Pancreas (tissue), 10 donors: Measurements from ENCODE around the gene MEOX2. TPM values are rescaled to one million over a fixed set of nuclear protein-coding genes. Genes with fewer than 3 reads are reported as not detected.

Experiments used
- ATAC-seq, 4 donors: fragments of 200-7000 bp; cut with Tn5 transposase; one replicate each; pipeline versions ENCODE4 v1.8.0 to v1.9.1; 2020; ENCODE audit warnings: mild to moderate bottlenecking in 4 of 4, moderate library complexity in 4 of 4
- DNase-seq, 6 donors: peaks; one replicate each; pipeline ENCODE4 v3.0.0-alpha.2; 2020
- FAIRE-seq: peaks from 2 replicates; lab custom pipeline; 2012; peaks lifted over from hg19 to GRCh38; lab: Jason Lieb, UNC
- H3K27ac ChIP-seq, 4 donors: fragments of 200-600 bp; sonication (generic); 1 replicate in 3 of 4; 2 replicates in 1 of 4; pipeline versions ENCODE4 v1.5.0 to v1.8.0; 2020
- H3K27me3 ChIP-seq, 4 donors: fragments of 200-600 bp; one replicate each; pipeline ENCODE4 v1.8.0; 2021
- H3K36me3 ChIP-seq, 3 donors: fragments of 200-600 bp; sonication (generic) in 1 of 3; one replicate each; pipeline versions ENCODE4 v1.5.0 to v1.8.0; 2020 to 2021
- H3K4me1 ChIP-seq, 3 donors: fragments of 200-600 bp; one replicate each; pipeline ENCODE4 v1.8.0; 2021
- H3K4me3 ChIP-seq, 4 donors: fragments of 200-600 bp; sonication (generic) in 2 of 4; one replicate each; pipeline versions ENCODE4 v1.5.0 to v1.8.0; 2020 to 2021
- H3K9me3 ChIP-seq, 4 donors: fragments of 200-600 bp; one replicate each; pipeline ENCODE4 v1.8.0; 2021
- CTCF ChIP-seq, 4 donors: fragments of 200-600 bp; sonication (generic) in 3 of 4; IDR thresholded peaks; one replicate each; pipeline versions ENCODE4 v1.5.0 to v1.8.0; 2021; ENCODE audit warnings: antibody characterized with exemption in 4 of 4
- WGBS, 2 donors: extraction: QIAGEN DNeasy Blood & Tissue Kit; methylation state at CpG; one replicate each; pipeline ENCODE4 v1.1.7; 2013; 5-methylcytosine and 5-hydroxymethylcytosine counted together
- intact Hi-C, 3 donors: fragments of 100-400 bp; cut with DNase I; formaldehyde crosslinking; loops; one replicate each; pipeline versions ENCODE4 v1.11.1 to v1.14.2; 2022
- polyA plus RNA-seq, 2 donors: library from polyadenylated mRNA; stranded (reverse); fragments of 200-250 nt; gene quantifications; one replicate each; pipeline ENCODE4 v1.2.3, GENCODE V29; 2013
- total RNA-seq, 6 donors: library from RNA; stranded (reverse); fragmentation: NEBNext Ultra II Directional in 4 of 6; extraction: Animal tissue kit (Norgen Biotek cat#: 25700) in 4 of 6; gene quantifications; one replicate each; pipeline versions ENCODE4 v1.2.1 to v1.2.4, GENCODE V29; 2021 to 2023
- donor health status: healthy with polysubstance abuse.
- donor health status: DM: no; HTN: no; CAD: no; lungs with moderate emphysema.
- donor health status: DM: no; HTN: no; CAD: no.
- donor health status: control.
- donor health status: control.
- donor health status: Bipolar disorder and iron deficiency.
- donor health status: DM: yes; HTN: yes; CAD: no.
- donor health status: DM: no; HTN: no; CAD: no.
- donor health status: DM: no; HTN: no; CAD: no.
- donor health status: DM: yes; HTN: yes; CAD: no.

Gene MEOX2
- total and polyA plus RNA-seq, 8 donors = 0.24 to 2.9 (median 1.2) TPM

GRCh38 chr7:15650787-15651186 lies 35.7 kb downstream of the MEOX2 start:
- FAIRE-seq = no peak
- H3K27ac ChIP-seq = no peak overlapping the region
- no peaks in the 10 kb centered on the region for H3K27me3 ChIP-seq

GRCh38 chr7:15648461-15648961 lies 38.0 kb downstream of the MEOX2 start:
- DNase-seq = no peak
- Histone ChIP-seq H3K4me3 (no peak overlapping the region), H3K36me3 (no peaks in the 10 kb centered on the region), H3K27ac (no peak overlapping the region), H3K4me1 (no peaks in the 10 kb centered on the region), H3K9me3 (no peaks in the 10 kb centered on the region), H3K27me3 (no peaks in the 10 kb centered on the region)
- intact Hi-C loops = no loop called here
- peak; percentile 23 to 84 (median 66) for ATAC-seq
- FAIRE-seq = no peak
- 17 to 19% methylated on average over 5 of the region's 5 CpGs for WGBS, 2 donors
- no peak for TF ChIP-seq CTCF (IDR thresholded peaks at IDR 0.05)

More at GRCh38 chr7:15650787-15651186, 35.7 kb downstream of the MEOX2 start:
- Histone ChIP-seq H3K36me3 (no peaks in the 10 kb centered on the region), H3K4me3 (no peak overlapping the region), H3K4me1 (no peaks in the 10 kb centered on the region), H3K9me3 (no peaks in the 10 kb centered on the region)
- WGBS, 2 donors = 25 to 39% methylated on average over 4 of the region's 4 CpGs
- ATAC-seq (no peak), DNase-seq (no peak)
- intact Hi-C loops = no loop called here
- no peak for TF ChIP-seq CTCF (IDR thresholded peaks at IDR 0.05)

- FAIRE-seq (no peak), ATAC-seq (no peak), DNase-seq (no peak)
- 83 to 96% methylated on average over 1 of the region's 1 CpG for WGBS, 2 donors
- no peak for TF ChIP-seq CTCF (IDR thresholded peaks at IDR 0.05)
- intact Hi-C loops = no loop called here
- no peaks in the 10 kb centered on the region for H3K9me3 ChIP-seq
- H3K27ac ChIP-seq = no peak overlapping the region
- H3K4me3 ChIP-seq = no peak overlapping the region
- no peaks in the 10 kb centered on the region for H3K36me3 ChIP-seq
- no peaks in the 10 kb centered on the region for H3K27me3 ChIP-seq
- H3K4me1 ChIP-seq = no peaks in the 10 kb centered on the region
These were observed 39.2 kb downstream of the MEOX2 start for GRCh38 chr7:15647309-15647708.

- DNase-seq = peak in 1 of 6 donors; percentile 35
- FAIRE-seq = no peak
- no peaks in the 10 kb centered on the region for H3K4me1 ChIP-seq
- H3K36me3 ChIP-seq = no peaks in the 10 kb centered on the region
- H3K27ac ChIP-seq = no peak overlapping the region
- no peaks in the 10 kb centered on the region for H3K27me3 ChIP-seq
- WGBS, 2 donors = 85% methylated on average over 3 of the region's 3 CpGs
- intact Hi-C loops = no loop called here
- H3K4me3 ChIP-seq = no peak overlapping the region
- TF ChIP-seq CTCF (IDR thresholded peaks at IDR 0.05) = no peak
- H3K9me3 ChIP-seq = no peaks in the 10 kb centered on the region
- no peak for ATAC-seq
These were observed 43.3 kb downstream of the MEOX2 start for GRCh38 chr7:15643000-15643705.

- intact Hi-C loops = no loop called here
- Histone ChIP-seq H3K27me3 (no peaks in the 10 kb centered on the region), H3K4me1 (no peaks in the 10 kb centered on the region), H3K9me3 (no peaks in the 10 kb centered on the region), H3K27ac (no peak overlapping the region), H3K4me3 (no peak overlapping the region), H3K36me3 (no peaks in the 10 kb centered on the region)
- WGBS, 2 donors = 35 to 36% methylated on average over 1 of the region's 1 CpG
- ATAC-seq = no peak
- no peak for DNase-seq
- no peak for TF ChIP-seq CTCF (IDR thresholded peaks at IDR 0.05)
- no peak for FAIRE-seq
These were observed 57.6 kb downstream of the MEOX2 start for GRCh38 chr7:15628876-15629275.
